K562 (cell line): ENCODE measurements around the gene CLK4. TPM values are rescaled to one million over a fixed set of nuclear protein-coding genes. Genes with fewer than 3 reads are reported as not detected.

Experiments
- ATAC-seq: fragments of 200-7000 bp; cut with Tn5 transposase; 3 replicates; pipeline ENCODE4 v1.9.1; 2020; ENCODE audit warnings: moderate library complexity
- BruUV-seq: library from RNA; stranded (reverse); fragments of 400-500 nt; replicated peaks from 2 replicates; lab custom pipeline; 2021; lab: Mats Ljungman, UMichigan
- CTCF ChIA-PET: fragments of 300-600 bp; formaldehyde crosslinking; extraction: SDS; loops from one replicate; lab custom pipeline; 2021; ENCODE audit warnings: low intra/inter-chr PET ratio; lab: Yijun Ruan, JAX
- POLR2A ChIA-PET: fragments of 300-600, 350-650 bp; sonication (Branson Sonifier 250); formaldehyde crosslinking; extraction: SDS; loops from one replicate; lab custom pipeline; 2021; ENCODE audit warnings: antibody characterized with exemption, inconsistent platforms; lab: Yijun Ruan, JAX
- DNase-seq, 4 experiments: peaks; one replicate each; pipeline versions ENCODE4 v3.0.0 to v3.0.0-alpha.2; 2011 to 2018; ENCODE audit warnings: low spot score in 3 of 4, mixed read lengths in 3 of 4; ENCODE audit errors: extremely low read depth in 1 of 4
- FAIRE-seq: peaks from 2 replicates; lab custom pipeline; 2011; peaks lifted over from hg19 to GRCh38; lab: Jason Lieb, UNC
- H2AFZ ChIP-seq: 2 replicates; pipeline ENCODE4 v1.6.0; 2011; ENCODE audit warnings: low read depth, low read length, control low read depth, inconsistent platforms
- H3K27ac ChIP-seq: fragments of 200-600 bp; 3 replicates; pipeline ENCODE4 v1.8.0; 2011; ENCODE audit warnings: low read depth, mild to moderate bottlenecking, control low read depth, inconsistent platforms, low read length, moderate library complexity, mixed read lengths; ENCODE audit errors: extremely low read depth
- H3K27me3 ChIP-seq, 2 experiments: fragments of 300-600 bp in 1 of 2; 2 replicates in 1 of 2; 3 replicates in 1 of 2; pipeline versions ENCODE4 v1.6.0 to v1.8.0; 2011; ENCODE audit warnings: inconsistent platforms in 2 of 2, low read length in 2 of 2, mild to moderate bottlenecking in 1 of 2, mixed read lengths in 1 of 2, moderate library complexity in 1 of 2; ENCODE audit not compliant: control insufficient read depth in 2 of 2, insufficient read depth in 2 of 2
- H3K36me3 ChIP-seq: fragments of 300-600 bp; 3 replicates; pipeline ENCODE4 v1.8.0; 2011; ENCODE audit warnings: mild to moderate bottlenecking, low read length, inconsistent platforms; ENCODE audit not compliant: control insufficient read depth, insufficient read depth
- H3K4me1 ChIP-seq, 2 experiments: fragments of 200-600 bp in 1 of 2; replicated peaks in 1 of 2; 2 replicates in 1 of 2; 3 replicates in 1 of 2; pipeline versions ENCODE4 v1.5.1 to v1.8.0; 2011; ENCODE audit warnings: inconsistent platforms in 2 of 2, low read length in 2 of 2, mild to moderate bottlenecking in 1 of 2, mixed read lengths in 1 of 2, moderate library complexity in 1 of 2; ENCODE audit not compliant: control insufficient read depth in 2 of 2, insufficient read depth in 2 of 2
- H3K4me2 ChIP-seq: 2 replicates; pipeline ENCODE4 v1.6.1; 2011; ENCODE audit warnings: low read length, control low read depth, inconsistent platforms, mixed read lengths; ENCODE audit not compliant: insufficient read depth
- H3K4me3 ChIP-seq: fragments of 200-600 bp; sonication (generic), shearing (Covaris generic); 2 replicates; pipeline ENCODE4 v1.5.1; 2016; ENCODE audit warnings: control low read depth, inconsistent platforms
- H3K79me2 ChIP-seq: fragments of 200-600 bp; 3 replicates; pipeline ENCODE4 v1.8.0; 2011; ENCODE audit warnings: low read length, inconsistent platforms; ENCODE audit not compliant: control insufficient read depth, insufficient read depth
- H3K9ac ChIP-seq, 2 experiments: 2 replicates each; pipeline versions ENCODE4 v1.6.0 to v1.6.1; 2011; ENCODE audit warnings: low read depth in 2 of 2, low read length in 2 of 2, control low read depth in 1 of 2, inconsistent platforms in 1 of 2, mild to moderate bottlenecking in 1 of 2, mixed read lengths in 1 of 2; ENCODE audit not compliant: insufficient read depth in 1 of 2
- H3K9me1 ChIP-seq: one replicate; pipeline ENCODE4 v1.6.0; 2011; ENCODE audit warnings: inconsistent platforms, mild to moderate bottlenecking, low read length, moderate library complexity; ENCODE audit not compliant: control insufficient read depth, insufficient read depth
- H3K9me3 ChIP-seq: replicated peaks from 2 replicates; pipeline ENCODE4 v1.5.1; 2011; ENCODE audit warnings: low read depth, low read length, inconsistent platforms; ENCODE audit not compliant: control insufficient read depth, insufficient read depth
- H4K20me1 ChIP-seq: replicated peaks from 2 replicates; pipeline ENCODE4 v1.6.1; 2011; ENCODE audit warnings: low read length, inconsistent platforms, mixed read lengths; ENCODE audit not compliant: control insufficient read depth, insufficient read depth
- ADNP ChIP-seq: fragments of 200-800 bp; sonication (Bioruptor generic); IDR thresholded peaks from 2 replicates; pipeline ENCODE4 v1.6.1; 2016; ENCODE audit warnings: missing genetic modification characterization, missing compliant biosample characterization
- EHMT2 ChIP-seq: fragments of 450-650 bp; IDR thresholded peaks from 2 replicates; pipeline ENCODE4 v1.6.1; 2018; ENCODE audit warnings: antibody characterized with exemption
- FOS ChIP-seq: IDR thresholded peaks from 3 replicates; pipeline ENCODE4 v1.6.1; 2011; ENCODE audit not compliant: insufficient read length; ENCODE audit errors: extremely low read depth
- GTF2F1 ChIP-seq: IDR thresholded peaks from 2 replicates; pipeline ENCODE4 v1.6.1; 2011; ENCODE audit warnings: low read depth, low read length, improper control_type of control experiment
- KDM2B ChIP-seq: fragments of 250-450 bp; sonication (Bioruptor Pico); IDR thresholded peaks from 2 replicates; pipeline ENCODE4 v1.8.0; 2021; ENCODE audit warnings: mild to moderate bottlenecking, moderate library complexity
- MCM3 ChIP-seq: fragments of 450-650 bp; IDR thresholded peaks from 2 replicates; pipeline ENCODE4 v1.6.1; 2016
- MYNN ChIP-seq, 2 experiments: sonication (generic); formaldehyde crosslinking in 1 of 2; IDR thresholded peaks; 2 replicates each; pipeline versions ENCODE4 v1.5.0 to v1.6.1; 2016 to 2020; ENCODE audit warnings: antibody characterized with exemption in 1 of 2, missing genetic modification reagents in 1 of 2
- NRF1 ChIP-seq, 2 experiments: fragments of 450-650 bp; IDR thresholded peaks in 1 of 2; conservative IDR thresholded peaks in 1 of 2; 2 replicates each; pipeline ENCODE4 v1.6.1; 2014; ENCODE audit warnings: mild to moderate bottlenecking in 2 of 2
- POLR2AphosphoS2 ChIP-seq: IDR thresholded peaks from 2 replicates; pipeline ENCODE4 v1.6.1; 2012; ENCODE audit warnings: low read length, improper control_type of control experiment
- PURB ChIP-seq: sonication (generic); formaldehyde crosslinking; IDR thresholded peaks from 2 replicates; pipeline ENCODE4 v1.9.0; 2021; ENCODE audit warnings: low read depth, mild to moderate bottlenecking, missing genetic modification reagents
- XRCC4 ChIP-seq: IDR thresholded peaks from one replicate; pipeline ENCODE4 v1.6.1; 2011; ENCODE audit not compliant: insufficient read depth, insufficient read length; ENCODE audit errors: extremely low read depth
- ZNF224 ChIP-seq: sonication (generic); formaldehyde crosslinking; IDR thresholded peaks from 2 replicates; pipeline ENCODE4 v1.8.0; 2022; ENCODE audit warnings: mild to moderate bottlenecking, missing genetic modification reagents
- ZNF239 ChIP-seq: fragments of 250-450 bp; sonication (Bioruptor Pico); IDR thresholded peaks from 2 replicates; pipeline ENCODE4 v1.4.0; 2020; ENCODE audit warnings: mild to moderate bottlenecking
- WGBS: fragments of 100-300 bp; shearing (Covaris generic); methylation state at CpG from one replicate; pipeline ENCODE4 v1.1.6; 2016; ENCODE audit warnings: low coverage, mixed read lengths; ENCODE audit not compliant: insufficient coverage; ENCODE audit errors: missing lambda C conversion rate; 5-methylcytosine and 5-hydroxymethylcytosine counted together
- in situ Hi-C: fragments of 300-500 bp; cut with MboI; formaldehyde crosslinking; loops from 4 replicates; pipeline ENCODE4 v1.15.0; 2018; ENCODE audit warnings: inconsistent platforms, mixed read lengths
- intact Hi-C: fragments of 100-400 bp; cut with micrococcal nuclease; formaldehyde crosslinking; loops from 2 replicates; pipeline ENCODE4 v1.14.2; 2022
- polyA plus RNA-seq, 8 experiments: library from polyadenylated mRNA; depleted of rRNA in 4 of 8; stranded (reverse) in 5 of 8; unstranded in 3 of 8; fragments of >200 nt; fragmentation: Nextera tagmentation in 2 of 8; fragmentation: Illumina TruSeq in 1 of 8; extraction: Ambion mirVana in 2 of 8; extraction: Trizol in 1 of 8; gene quantifications; 2 replicates each; pipeline versions ENCODE4 v1.2.1 to v1.2.3, GENCODE V29; 2011 to 2014; ENCODE audit warnings: inconsistent platforms in 1 of 8, missing spikeins in 1 of 8
- total RNA-seq, 7 experiments: library from RNA; depleted of rRNA in 6 of 7; stranded (reverse); fragments of >200 nt in 6 of 7; fragmentation: Illumina TruSeq in 2 of 7; extraction: Trizol in 2 of 7; gene quantifications; 2 replicates each; pipeline versions ENCODE4 v1.2.1 to v1.2.3, GENCODE V29; 2011 to 2021; ENCODE audit warnings: low replicate concordance in 1 of 7
- TF ChIP-seq, protein P1 (sequence below): fragments of 250-450 bp; sonication (Bioruptor Pico); IDR thresholded peaks from 2 replicates; pipeline ENCODE4 v1.8.0; 2021; ENCODE audit warnings: moderate library complexity, mild to moderate bottlenecking, inconsistent platforms

The CLK4 gene
- total and polyA plus RNA-seq, 9 of the 15 experiments (the other 6 are each of a cell fraction or from before 2014, with no cell fraction given), result 10.5 to 23.1 (median 13.9) TPM

GRCh38 chr5:178581621-178582020, 45.2 kb downstream of the CLK4 start:
- no peak for DNase-seq
- Histone ChIP-seq H3K9me3 (no peaks in the 10 kb centered on the region), H2AFZ (no peak overlapping the region)
- BruUV-seq, result no TSS peak
- WGBS, result 12% methylated on average over 3 of the region's 3 CpGs
- TF ChIP-seq ZNF224 (CRISPR knock-in tag), result no peak
- no peak for TF ChIP-seq NRF1 (conservative IDR thresholded peaks at IDR 0.05 in 1 of 2, IDR thresholded peaks at IDR 0.05 in 1 of 2)
- no peak for TF ChIP-seq POLR2AphosphoS2
- no peak for TF ChIP-seq MCM3
- TF ChIP-seq KDM2B, result no peak
- TF ChIP-seq GTF2F1, result no peak
- TF ChIP-seq, all 486 proteins: peak for 0
- H3K4me2 ChIP-seq, result no peak overlapping the region
- no peaks in the 10 kb centered on the region for H4K20me1 ChIP-seq
- POLR2A ChIA-PET, result no interaction called here
- H3K4me1 ChIP-seq, result no peaks in the 10 kb centered on the region; a peak in 1 of 5 replicates
- H3K79me2 ChIP-seq, result no peaks in the 10 kb centered on the region
- H3K9me1 ChIP-seq, result no peaks in the 10 kb centered on the region
- in situ Hi-C loops, result no loop called here
- no peaks in the 10 kb centered on the region for H3K36me3 ChIP-seq
- intact Hi-C loops, result no loop called here
- H3K27ac ChIP-seq, result no peak overlapping the region
- no peak overlapping the region for H3K9ac ChIP-seq
- CTCF ChIA-PET, result no interaction called here
- no peak for ATAC-seq
- no peak overlapping the region for H3K4me3 ChIP-seq
- H3K27me3 ChIP-seq, result peaks cover 3 to 59% of the 10 kb centered on the region in 2 experiments; a peak in 4 of 5 replicates
- FAIRE-seq, result no peak

DNA sequence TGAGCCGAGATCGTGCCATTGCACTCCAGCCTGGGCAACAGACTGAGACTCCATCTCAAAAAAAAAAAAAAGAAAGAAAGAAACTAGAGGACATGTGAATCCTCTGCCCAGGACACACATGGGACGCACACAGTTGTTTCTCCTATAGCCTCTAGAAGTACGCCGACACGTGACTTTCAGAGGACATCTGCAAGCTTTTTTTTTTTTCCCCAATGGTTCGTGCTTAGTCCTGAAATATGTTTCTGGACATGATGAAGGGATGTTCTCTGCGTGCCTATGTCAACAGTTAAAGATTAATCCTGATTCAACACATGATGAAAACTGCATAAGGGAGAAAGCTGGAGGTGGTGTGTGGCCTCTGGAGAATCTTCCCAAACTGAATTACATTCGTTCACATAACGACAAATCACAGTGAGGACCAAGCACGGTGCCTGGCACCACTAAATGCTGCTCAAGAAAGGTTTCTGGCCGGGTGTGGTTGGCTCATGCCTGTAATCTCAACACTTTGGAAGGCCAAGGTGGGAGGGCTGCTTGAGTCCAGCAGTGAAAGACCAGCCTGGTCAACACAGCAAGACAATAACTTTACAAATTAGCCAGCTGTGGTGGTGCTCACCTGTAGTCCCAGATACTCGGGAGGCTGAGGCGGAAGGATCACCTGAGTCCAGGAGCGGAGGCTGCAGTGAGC, 46.4 kb downstream of the CLK4 start:
- Histone ChIP-seq H3K4me3 (no peak overlapping the region), H3K27ac (no peak overlapping the region), H3K9ac (no peak overlapping the region), H3K36me3 (no peaks in the 10 kb centered on the region), H3K27me3 (peaks cover 3 to 62% of the 10 kb centered on the region in 2 experiments), H3K9me1 (no peaks in the 10 kb centered on the region), H3K4me2 (no peak overlapping the region), H4K20me1 (no peaks in the 10 kb centered on the region), H3K4me1 (no peaks in the 10 kb centered on the region; a peak in 1 of 5 replicates), H3K79me2 (no peaks in the 10 kb centered on the region), H2AFZ (no peak overlapping the region), H3K9me3 (no peaks in the 10 kb centered on the region)
- intact Hi-C loops (no loop called here), in situ Hi-C loops (no loop called here)
- DNase-seq (no peak), ATAC-seq (no peak), FAIRE-seq (no peak)
- ChIA-PET POLR2A (interaction anchor here (0.7 kb wide), 1 partner anchor 106 kb away, joined by 3 read pairs; no protein-coding TSS in a partner anchor), CTCF (no interaction called here)
- BruUV-seq, result no TSS peak
- 7% methylated on average over 13 of the region's 15 CpGs for WGBS
- TF ChIP-seq, protein P1, sequence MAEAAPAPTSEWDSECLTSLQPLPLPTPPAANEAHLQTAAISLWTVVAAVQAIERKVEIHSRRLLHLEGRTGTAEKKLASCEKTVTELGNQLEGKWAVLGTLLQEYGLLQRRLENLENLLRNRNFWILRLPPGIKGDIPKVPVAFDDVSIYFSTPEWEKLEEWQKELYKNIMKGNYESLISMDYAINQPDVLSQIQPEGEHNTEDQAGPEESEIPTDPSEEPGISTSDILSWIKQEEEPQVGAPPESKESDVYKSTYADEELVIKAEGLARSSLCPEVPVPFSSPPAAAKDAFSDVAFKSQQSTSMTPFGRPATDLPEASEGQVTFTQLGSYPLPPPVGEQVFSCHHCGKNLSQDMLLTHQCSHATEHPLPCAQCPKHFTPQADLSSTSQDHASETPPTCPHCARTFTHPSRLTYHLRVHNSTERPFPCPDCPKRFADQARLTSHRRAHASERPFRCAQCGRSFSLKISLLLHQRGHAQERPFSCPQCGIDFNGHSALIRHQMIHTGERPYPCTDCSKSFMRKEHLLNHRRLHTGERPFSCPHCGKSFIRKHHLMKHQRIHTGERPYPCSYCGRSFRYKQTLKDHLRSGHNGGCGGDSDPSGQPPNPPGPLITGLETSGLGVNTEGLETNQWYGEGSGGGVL (CRISPR knock-in tag), result no peak
- no peak for TF ChIP-seq XRCC4
- TF ChIP-seq PURB (CRISPR knock-in tag), result no peak
- TF ChIP-seq ADNP (tag), result no peak
- no peak for TF ChIP-seq ZNF239 (CRISPR knock-in tag)
- TF ChIP-seq EHMT2, result no peak
- no peak for TF ChIP-seq MYNN (IDR thresholded peaks at IDR 0.05)
- TF ChIP-seq MYNN (CRISPR knock-in tag; IDR thresholded peaks at IDR 0.05), result no peak
- TF ChIP-seq FOS, result no peak
